ENCODE data around the gene HNRNPLL.

Gene HNRNPLL

GRCh38 chr2:38512211-38512610, 90.5 kb downstream of the HNRNPLL start:
- peaks cover 21% of the 10 kb centered on the region for H3K4me1 ChIP-seq (ENCODE audit: control insufficient read depth, insufficient read depth, low read length)

More at GRCh38 chr2:38512211-38512610, 90.5 kb downstream of the HNRNPLL start:
- Histone ChIP-seq H3K4me3 (ENCODE audit: low read length) (no peak overlapping the region), H3K27me3 (ENCODE audit: control insufficient read depth, insufficient read depth, low read length) (no peaks in the 10 kb centered on the region), H3K36me3 (ENCODE audit: control insufficient read depth, insufficient read depth, low read length) (no peaks in the 10 kb centered on the region), H3K9ac (ENCODE audit: low read length) (no peak overlapping the region), H3K27ac (ENCODE audit: low read depth, low read length) (no peak overlapping the region)
